ENCODE results near the gene HNRNPUL2.
"Not testable (repeated sequence)": the region's sequence is repeated elsewhere in the genome, so short reads cannot be mapped to it uniquely, and the experiment has no call there.

HNRNPUL2 gene

GRCh38 chr11:62726156-62726914 is 922 bp downstream of the HNRNPUL2 start:
- DNase-seq = no peak

- no peak for DNase-seq
These were observed 1.6 kb downstream of the HNRNPUL2 start for GRCh38 chr11:62725646-62726045.

- no peak for DNase-seq
These were observed 3.1 kb downstream of the HNRNPUL2 start for GRCh38 chr11:62724171-62724570.

GRCh38 chr11:62721994-62722393 is 5.3 kb downstream of the HNRNPUL2 start:
- DNase-seq = no peak

DNA sequence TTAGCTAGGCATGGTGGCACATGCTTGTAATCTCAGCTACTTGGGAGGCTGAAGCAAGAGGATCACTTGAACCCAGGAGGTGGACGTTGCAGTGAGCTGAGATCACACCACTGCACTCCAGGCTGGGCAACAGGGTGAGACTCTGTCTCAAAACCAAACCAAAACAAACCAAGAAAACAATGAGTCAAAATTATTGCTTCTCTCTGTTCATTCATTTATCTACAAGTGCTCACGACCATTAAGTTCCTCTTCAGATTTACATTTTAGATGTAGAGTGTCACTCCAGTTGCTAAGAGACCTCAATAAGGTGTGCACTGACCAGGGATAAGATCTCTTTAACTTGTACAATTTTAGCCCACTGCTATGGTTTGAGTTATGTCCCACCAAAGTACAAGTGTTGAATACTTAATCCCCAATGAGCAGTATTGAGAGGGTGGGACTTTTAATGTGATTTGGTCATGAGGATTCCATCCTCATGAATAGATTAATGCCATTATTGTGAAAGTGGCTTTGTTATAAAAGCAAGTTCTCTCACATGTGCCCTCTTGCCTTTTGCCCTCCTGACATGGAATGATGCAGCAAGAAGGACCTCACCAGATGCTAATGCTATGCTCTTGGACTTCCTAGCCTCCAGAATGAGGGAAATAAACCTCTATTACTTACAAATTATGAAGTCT is 7.8 kb downstream of the HNRNPUL2 start:
- no peak for DNase-seq

- no peak for DNase-seq
These were observed 10.4 kb downstream of the HNRNPUL2 start for GRCh38 chr11:62716816-62717215.

GRCh38 chr11:62716206-62716605 is 11.1 kb downstream of the HNRNPUL2 start:
- DNase-seq = no peak

DNA sequence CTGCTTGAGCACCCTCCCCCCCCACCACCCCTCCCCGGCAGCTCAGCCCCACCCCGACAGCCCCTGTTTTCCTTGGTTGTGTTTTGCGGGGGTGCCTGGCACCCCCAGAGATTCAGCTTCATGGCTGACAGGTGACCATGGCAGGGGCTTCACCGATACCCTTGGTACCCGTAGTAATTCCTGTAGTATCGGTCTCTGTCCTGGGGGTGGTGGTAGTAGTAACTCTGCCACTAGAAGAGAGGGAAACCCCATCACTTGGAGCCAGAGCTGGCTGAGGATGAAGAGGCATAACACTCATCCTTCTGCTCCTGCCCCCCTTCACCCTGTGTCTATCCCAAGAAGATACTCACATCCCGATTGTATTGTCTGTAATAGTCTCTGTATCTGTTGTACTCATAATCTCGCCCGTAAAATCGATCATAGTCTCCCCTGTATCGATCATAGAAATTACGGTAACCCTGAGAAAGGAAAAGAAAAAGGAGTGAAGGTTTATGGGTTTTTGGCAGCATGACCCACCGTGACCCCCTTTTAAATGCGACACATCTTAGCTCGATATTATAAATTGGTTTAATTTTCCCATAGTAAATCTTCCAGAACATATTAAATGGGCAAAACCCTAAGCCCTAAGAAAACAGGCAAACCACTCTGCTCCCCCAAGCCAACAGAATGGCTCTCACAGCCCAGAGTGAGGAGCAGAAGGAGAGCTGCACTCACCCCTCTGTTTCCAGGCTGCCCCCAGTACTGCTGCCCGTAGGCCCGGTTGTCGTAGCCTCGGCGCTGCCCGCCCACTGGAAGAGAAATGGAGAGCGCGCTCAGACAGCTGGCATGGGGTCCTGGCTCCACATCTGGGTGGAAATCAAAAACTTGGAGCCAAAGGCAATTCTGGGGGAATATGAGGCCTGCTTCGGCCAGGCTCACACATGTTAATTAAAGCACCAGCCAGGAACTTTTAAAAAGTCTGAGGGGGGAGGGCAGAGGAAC is 11.8 kb downstream of the HNRNPUL2 start:
- no peak for DNase-seq

DNA sequence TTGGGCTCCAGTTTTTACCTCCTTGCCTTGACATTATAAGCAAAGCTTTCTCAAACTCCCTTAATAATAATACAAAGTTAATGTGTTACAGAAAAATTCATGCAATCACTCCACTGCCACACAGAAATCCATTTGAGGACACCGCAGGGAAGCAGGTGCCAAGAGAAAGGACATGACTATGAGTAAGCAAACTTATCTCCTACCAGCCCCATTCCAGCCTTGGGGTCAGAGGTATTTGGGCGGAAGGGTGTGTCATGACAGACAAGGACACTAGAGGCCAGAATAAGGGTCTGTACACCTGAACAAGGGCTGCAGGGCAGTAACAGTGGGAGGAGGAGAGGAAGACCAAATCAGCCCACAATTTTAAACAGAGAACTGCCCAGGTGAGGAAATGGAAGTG is 13.9 kb downstream of the HNRNPUL2 start:
- no peak for DNase-seq

GRCh38 chr11:62712861-62713260 is 14.4 kb downstream of the HNRNPUL2 start:
- no peak for DNase-seq

DNA sequence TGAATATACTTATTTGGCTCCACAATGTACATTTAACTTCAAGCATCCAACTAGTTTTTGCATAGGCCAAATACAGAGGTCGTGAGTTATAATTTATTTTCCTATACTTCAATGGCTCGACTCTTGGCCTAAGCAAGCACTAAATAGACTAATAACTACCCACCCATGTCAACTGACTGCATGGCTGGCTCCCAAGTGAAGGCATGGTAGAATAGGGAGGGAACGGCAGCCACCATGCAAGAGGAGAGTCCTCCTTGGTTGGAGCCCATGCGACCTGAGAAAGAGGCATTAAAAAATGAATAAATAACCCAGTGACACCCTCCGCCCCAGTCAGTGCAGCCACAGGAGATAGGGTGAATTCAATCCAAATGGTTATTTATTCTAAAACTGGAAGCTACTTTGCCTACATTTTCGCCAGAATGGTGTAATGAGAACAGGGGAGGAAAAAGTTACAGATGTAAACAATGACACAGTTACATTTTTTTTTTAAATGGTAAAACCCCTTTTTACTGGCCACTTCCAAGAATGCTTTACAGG is 14.9 kb downstream of the HNRNPUL2 start:
- no peak for DNase-seq

- DNase-seq = no peak
These were observed 17.3 kb downstream of the HNRNPUL2 start for GRCh38 chr11:62710001-62710345.

GRCh38 chr11:62709247-62710000 is 17.8 kb downstream of the HNRNPUL2 start:
- DNase-seq = peak; percentile 95

DNA sequence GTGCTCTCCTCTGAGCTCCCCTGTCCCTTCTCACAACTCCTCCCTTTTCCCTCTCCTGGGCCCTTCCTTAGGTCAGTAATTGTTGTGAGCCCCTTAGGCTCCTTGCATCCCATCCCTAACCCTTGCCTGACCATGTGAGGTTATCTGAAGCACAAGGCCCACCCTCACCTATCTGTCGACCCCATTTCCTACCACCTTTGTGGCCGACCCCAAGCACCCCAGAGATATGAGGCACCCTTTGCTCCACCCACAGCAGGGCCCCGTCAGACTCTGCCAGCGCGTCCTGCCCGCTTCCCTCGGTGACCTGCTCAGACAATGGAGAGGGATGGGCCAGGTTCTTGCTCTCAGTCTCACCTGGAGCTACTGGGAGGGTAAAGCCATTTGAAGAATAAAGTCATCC is 18.5 kb downstream of the HNRNPUL2 start:
- DNase-seq = peak; percentile 21

DNA sequence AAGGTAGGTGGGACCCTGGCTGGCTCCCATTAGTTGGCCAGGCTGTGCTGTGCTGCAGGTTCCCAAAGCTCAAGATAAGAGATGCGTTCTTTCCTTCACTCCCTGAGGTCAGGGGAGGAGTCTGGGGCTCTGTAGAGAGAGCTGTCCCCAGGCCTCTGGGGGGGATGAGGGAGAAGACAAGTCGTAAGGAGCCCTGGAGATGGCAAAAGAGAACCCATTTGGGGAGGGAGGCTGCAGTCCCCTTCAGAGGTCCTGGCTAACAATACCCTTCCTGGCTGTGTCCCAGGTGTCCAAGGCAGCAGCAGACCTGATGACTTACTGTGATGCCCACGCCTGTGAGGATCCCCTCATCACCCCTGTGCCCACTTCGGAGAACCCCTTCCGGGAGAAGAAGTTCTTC is 18.9 kb downstream of the HNRNPUL2 start:
- no peak for DNase-seq

GRCh38 chr11:62707277-62707861 is 19.9 kb downstream of the HNRNPUL2 start, which contains the start of the genes BSCL2 and GNG3:
Gene BSCL2, minus strand, starts transcription at chr11:62707424. Its CDS starts 229 bp downstream, at chr11:62707195.
Gene GNG3, plus strand, starts transcription at chr11:62707676. Its CDS starts 620 bp downstream, at chr11:62708296.
- peak; percentile 91 for DNase-seq

GRCh38 chr11:62706850-62707247 is 20.4 kb downstream of the HNRNPUL2 start:
- DNase-seq = no peak

DNA sequence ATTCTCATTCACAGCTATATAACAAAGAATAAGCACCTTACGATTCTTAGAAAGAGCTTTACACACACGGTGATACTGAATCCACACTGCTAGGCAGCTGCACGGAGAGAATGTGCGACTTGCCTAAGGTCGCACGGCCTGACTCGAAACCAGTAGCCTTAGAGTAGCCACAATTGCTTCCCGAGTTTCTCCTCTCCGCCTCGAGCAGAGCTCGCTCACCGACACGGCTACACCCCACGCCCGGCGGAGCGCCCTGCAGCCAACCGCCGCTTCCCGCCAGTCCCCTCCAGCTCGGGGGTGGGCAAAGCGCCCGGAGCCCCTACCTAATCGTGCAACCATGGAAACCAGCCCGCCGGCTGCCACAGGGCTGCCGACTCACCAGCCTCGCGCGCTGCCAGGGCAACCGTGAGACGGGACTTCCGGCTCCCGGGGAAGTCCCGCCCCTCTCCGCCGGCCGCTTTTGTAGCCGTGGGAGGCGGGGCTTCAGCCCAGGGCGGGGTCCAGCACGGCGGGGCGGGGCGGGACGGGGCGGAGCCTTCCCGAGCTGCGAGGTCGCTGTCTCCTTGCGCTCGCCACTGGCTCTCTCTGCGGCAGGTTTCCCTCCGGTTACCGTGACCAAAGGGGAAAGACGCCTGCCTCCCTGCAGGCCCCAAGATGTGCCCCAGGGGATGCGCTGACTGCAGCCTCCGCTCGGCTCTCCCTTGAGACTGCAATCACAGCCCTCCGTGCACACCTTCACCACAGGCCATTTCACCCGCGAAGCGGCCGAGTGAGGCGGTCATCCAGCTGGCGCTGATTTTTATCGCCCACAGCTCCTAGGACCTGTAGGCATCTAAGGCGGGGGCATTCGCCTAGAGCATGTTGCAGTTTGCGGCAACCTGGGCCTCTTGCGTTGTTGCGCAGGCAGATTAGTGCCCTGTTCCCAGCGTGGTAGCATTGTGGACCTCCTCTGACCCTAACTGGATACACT is 21.1 kb downstream of the HNRNPUL2 start:
- peak; percentile 96 for DNase-seq

DNA sequence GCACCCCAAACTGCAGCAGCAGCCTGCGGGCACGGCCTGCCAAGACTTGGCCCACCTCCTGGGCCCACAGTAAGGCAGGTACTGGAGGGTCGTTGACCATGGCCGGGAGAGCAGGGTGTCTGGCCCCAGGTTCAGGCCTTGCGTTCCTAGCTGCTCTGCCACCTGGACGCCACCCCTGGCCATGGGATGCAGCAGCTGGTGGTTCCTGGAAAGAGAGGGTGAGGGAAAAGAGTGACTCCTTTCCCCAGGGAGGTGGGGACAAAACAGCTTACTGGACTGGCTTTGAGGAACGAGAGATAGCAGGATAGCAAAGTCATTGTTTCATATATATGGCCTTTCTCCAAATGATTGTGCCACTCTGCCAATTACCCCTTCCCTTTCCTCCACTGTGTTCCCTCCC is 21.8 kb downstream of the HNRNPUL2 start:
- DNase-seq = no peak

DNA sequence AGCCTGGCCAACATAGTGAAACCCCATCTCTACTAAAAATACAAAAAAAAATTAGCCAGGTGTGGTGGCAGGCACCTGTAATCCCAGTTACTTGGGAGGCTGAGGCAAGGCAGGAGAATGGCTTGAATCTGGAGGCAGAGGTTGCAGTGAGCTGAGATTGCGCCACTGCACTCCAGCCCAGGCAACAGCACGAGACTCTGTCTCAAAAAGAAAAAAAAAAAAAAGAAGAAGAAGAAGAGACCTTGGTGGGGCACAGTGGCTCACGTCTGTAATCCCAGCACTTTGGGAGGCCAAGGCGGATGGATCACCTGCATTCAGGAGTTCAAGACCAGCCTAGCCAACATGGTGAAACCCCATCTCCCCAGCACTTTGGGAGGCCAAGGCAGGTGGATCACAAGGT is 23.3 kb downstream of the HNRNPUL2 start:
- DNase-seq = not testable (repeated sequence)

Measured in retina (tissue), 1 donor.